ENCODE results near the gene CIB4.

Gene CIB4

DNA sequence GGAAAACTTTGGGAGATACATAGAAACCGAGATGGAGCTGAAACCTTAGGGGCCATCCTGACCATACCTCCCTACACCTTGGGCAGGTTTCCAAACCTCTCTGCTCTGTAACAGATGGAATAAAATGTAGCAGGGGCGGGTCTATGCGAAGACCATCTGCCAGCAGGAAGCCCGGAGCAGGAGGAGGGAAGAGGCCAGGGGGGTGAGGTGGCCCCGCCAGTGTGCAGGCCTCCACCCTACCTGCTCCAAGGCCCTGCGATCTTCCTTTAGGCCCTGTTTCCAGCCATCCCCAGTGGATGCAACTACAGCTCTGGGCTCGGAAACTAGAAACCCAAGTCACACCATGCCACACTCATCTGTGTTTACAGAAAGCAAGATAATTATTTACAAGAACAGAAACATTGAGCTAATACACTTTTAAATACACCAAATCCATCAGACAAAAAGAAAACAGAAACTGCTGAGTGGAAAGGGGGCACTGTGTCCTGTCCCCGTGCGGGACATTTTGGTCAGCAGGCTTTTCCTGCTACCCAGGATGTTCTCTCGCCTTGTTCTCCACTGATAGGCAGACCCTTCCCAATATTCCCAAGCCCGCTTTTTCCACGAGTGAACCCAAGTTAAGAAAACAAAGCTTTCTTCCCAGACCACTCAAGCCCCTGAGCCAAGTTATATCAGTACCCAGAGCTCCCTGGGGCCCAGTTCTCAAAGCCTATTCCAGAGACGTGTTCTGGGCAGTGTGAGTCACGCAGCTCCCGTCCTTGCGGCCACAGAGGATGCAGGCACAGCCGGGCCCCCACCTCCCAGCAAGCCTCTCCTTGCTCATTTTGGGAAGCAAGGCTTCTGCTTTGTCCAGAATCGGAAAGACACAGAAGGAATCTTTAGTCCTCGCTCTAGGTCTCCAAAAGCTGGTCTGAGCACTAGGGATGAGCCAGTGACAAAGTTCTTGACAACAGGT is 17.3 kb downstream of the CIB4 start:
- no peak for DNase-seq (ENCODE audit: low read depth in 3 of 3, low spot score in 1 of 3)

DNA sequence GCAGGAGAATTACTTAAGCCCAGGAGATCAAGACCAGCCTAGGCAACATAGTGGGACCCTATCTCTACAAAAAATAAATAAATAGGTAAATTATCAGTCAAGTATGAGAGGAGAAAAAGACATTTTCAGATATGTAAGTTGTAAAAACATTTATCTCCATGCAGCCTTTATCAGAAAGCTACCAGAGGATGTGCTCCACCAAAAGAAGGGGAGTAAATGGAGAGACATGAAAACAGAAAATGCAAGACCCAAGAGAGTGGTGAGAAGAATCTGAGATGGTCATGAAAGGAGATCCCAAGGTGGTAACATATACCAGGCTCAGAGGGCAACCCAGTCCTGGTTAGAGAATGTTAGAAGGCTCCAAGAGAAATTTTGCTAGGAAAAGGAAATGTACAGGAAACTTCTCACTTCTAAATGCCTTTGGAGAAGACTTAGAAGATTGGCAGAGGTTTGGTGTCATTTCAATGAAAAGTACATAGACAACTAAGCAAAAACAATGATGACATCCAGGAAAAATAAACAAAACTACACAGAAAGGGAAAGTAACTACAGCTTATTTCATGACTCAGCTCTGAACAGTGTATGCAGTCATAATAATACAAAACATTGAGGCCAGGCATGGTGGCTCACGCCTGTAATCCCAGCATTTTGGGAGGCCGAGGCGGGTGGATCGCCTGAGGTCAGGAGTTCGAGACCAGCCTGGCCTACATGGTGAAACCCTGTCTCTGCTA is 19.5 kb downstream of the CIB4 start:
- DNase-seq (ENCODE audit: low read depth in 3 of 3, low spot score in 1 of 3): no peak

DNA sequence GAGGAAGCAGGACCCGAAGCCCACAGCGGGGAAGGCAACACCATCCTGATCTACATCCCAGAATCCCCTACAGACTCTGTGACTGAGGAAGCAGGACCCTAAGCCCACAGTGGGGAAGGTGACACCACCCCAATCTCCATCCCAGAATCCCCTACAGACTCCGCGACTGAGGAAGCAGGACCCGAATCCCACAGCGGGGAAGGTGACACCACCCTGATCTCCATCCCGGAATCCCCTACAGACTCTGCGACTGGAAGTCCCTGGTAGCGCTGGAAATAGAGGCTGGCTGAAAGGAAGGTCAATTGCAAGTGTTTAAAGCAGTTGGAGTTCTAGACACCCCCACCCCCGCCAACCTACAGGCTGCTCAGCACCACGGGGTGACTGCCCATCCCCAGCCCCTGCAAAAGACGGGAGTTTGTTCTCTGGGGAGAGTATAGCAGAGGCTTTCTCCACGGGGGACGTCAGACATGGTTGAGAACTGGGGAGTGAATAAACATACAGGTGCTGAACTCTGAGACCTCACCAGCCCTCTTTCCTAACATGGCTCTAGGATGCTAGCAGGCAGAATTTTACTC is 21.0 kb downstream of the CIB4 start:
- no peak for DNase-seq (ENCODE audit: low read depth in 3 of 3, low spot score in 1 of 3)

DNA sequence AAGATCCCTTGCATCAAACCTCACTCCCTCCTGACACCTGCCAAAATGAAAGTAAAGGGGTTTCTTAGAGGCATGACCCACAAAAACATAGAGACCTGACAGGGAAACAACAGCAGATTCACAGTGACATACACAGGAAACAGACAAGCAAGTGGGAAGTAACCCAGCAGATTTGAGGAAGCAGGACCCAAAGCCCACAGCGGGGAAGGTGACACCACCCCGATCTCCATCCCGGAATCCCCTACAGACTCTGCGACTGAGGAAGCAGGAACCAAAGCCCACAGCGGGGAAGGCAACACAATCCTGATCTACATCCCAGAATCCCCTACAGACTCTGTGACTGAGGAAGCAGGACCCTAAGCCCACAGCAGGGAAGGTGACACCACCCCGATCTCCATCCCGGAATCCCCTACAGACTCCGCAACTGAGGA is 21.6 kb downstream of the CIB4 start:
- no peak for DNase-seq (ENCODE audit: low read depth in 3 of 3, low spot score in 1 of 3)

DNA sequence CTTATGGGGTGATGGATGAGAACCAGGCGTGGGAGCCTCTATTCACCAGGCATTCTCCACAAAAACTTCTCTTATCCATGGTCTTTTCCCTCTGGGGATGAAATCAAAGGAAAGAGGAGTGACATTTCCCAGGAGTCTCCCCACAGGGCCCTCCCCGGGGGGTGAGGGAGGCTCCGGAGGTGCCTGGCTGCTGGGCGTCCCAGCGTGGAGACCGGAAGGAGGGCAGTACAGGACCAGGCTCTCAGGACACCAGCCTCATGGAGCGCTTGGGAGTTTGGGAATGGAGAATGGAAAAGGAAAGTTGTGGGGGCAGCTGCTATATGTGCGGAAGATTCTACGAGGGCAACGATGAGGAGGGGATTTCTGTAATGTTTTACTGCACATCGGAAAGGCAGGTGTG is 22.1 kb downstream of the CIB4 start:
- DNase-seq (ENCODE audit: low read depth in 3 of 3, low spot score in 1 of 3): no peak

DNA sequence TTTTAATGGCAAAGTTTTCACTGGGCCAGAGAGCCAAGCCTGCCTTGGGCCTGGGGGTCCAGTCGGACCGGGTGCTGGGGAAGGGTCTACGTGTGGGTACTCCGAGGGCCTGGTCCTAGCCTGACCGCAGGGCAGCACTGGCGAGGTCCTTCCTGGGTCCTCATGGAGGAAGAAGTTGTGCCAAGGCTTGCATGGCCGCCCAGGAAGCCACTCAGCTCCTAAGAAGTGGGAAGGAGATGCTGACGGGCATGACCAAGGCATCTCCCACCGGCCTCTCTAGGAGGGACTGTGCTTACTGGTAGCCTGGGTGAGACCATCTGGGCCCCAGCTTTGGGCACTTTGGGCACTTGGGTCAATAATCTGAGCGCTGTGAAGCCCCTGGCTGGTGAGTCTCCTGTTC is 22.6 kb downstream of the CIB4 start:
- DNase-seq (ENCODE audit: low read depth in 3 of 3, low spot score in 1 of 3): no peak

DNA sequence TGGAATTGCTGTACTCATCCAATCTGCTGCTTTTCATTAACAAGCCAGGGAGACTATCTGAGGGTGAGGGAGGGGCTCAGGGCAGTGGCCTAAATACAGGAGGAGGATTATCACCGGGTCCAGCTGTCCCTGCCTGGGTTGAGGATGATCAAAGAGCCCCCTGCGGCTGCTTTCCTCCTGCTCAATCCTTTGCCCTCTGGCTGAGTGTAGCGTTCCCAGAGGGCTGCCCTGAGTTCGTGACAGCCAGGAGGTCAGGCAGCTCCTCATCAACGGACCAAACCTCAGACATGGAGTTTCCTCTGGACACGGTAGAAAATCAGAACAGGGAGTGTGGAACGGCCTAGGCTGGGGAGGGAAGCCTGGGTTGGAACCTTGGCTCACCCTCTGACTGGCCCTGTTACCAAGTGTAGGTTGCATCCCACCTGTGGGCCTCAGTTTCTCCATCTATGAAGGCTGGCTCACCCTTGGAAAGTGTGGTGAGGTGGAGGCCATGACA is 23.5 kb downstream of the CIB4 start:
- DNase-seq (ENCODE audit: low read depth in 3 of 3, low spot score in 1 of 3): no peak

DNA sequence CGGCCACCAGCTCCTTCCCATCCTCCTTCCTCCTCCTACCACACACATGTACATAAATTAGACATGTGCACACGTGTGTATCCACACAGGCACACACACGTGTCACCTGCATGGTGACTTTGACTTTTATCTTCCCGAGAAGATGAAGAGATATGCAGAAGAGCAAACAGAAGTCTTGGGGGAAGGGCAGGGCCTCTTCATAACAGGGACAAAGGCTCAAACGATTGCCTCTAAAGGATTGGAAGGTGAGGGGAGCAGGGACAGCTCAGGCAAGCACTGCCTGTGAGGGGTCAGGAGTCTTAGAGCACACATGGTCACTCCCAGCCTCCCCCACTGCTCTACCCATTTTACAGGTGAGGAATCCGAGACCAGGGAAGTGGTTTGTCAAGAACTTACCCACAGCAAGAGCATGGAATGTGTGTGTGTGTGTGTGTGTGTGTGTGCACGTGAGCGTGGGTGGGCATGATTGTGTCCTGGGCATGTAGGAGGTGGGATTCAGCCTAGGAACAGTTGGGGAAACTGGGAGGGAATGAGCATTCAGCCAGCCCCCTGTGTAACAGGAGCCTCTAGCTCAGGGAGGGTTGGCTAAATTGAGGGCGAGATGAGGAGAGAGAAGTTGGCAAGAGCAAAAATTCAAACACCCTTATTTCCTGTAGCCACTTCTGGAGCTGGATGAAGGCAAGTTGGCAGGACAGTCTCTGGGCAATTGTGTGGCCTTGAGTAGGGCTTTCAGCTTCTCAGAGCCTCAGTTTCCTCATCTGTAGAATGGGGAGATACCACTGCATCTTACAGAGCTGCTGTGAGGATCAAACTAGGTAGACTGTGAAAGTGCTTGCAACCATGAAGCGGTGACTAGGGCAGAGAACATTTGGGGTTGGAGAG is 24.2 kb downstream of the CIB4 start:
- no peak for DNase-seq (ENCODE audit: low read depth in 3 of 3, low spot score in 1 of 3)

DNA sequence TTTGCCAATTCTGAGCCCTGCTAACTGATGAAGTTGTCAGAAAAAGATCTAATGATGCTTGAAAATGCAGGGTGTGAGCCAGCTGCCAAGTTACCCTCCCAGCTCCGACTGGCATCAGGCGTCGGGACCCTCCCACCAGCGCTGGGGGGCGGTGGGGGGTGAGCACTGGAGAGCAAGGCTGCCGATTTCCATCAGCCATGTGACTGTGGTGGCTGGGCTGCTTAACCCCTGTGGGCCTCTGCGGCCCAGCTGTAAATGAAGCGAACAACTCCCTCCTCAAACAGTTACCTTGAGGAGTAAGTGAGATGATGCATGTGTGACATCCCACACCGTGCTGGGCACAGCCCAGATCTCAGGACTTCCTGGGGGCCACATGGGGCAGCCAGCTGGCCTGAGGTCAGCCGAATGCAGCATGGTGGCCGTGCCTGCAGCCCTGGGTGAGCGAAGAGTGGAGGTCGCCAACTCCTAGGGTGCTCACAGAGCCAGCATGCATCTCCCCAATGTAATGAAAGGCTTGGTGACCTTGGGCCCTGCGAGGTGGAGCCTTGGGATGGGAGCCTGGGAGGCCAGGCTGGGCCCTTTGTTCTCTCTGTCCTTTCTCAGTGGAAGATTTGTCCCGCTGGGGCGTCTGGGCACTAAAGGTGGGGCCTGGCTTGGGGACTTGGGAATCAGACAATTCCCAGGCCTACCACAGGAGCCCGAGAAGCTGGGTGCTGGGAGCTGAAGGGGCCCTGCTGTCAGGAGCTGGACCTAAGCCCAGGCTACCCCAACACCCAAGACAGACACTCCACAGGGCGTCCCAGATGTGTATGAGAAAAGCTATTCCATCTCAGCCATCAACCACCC is 25.1 kb downstream of the CIB4 start:
- DNase-seq (ENCODE audit: low read depth in 3 of 3, low spot score in 1 of 3): no peak

DNA sequence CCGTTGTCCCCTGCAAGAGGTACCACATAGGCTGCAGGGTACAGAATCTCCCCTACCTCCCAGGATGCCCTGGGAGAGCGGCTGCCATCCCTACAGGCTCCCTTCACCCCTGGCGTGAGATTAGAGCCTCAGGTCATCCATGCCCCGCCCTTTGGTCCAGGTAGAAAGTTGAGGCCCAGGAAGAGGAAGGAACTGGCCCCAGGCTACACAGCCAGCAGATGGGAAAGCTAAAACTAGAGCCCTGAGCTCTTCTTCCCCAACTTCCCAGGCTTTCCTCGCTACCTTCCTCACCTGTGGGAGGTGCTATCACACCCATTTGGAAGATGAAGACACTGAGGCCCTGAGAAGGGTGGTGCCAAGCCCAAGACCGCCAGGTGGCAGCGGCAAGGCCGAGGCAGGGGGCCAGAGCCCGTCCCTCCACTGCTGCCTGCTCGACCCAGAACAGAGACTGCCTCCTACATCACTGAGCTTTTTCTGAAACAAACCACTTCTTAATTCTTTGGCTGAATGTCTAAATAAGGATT is 25.8 kb downstream of the CIB4 start:
- no peak for DNase-seq (ENCODE audit: low read depth in 3 of 3, low spot score in 1 of 3)

DNA sequence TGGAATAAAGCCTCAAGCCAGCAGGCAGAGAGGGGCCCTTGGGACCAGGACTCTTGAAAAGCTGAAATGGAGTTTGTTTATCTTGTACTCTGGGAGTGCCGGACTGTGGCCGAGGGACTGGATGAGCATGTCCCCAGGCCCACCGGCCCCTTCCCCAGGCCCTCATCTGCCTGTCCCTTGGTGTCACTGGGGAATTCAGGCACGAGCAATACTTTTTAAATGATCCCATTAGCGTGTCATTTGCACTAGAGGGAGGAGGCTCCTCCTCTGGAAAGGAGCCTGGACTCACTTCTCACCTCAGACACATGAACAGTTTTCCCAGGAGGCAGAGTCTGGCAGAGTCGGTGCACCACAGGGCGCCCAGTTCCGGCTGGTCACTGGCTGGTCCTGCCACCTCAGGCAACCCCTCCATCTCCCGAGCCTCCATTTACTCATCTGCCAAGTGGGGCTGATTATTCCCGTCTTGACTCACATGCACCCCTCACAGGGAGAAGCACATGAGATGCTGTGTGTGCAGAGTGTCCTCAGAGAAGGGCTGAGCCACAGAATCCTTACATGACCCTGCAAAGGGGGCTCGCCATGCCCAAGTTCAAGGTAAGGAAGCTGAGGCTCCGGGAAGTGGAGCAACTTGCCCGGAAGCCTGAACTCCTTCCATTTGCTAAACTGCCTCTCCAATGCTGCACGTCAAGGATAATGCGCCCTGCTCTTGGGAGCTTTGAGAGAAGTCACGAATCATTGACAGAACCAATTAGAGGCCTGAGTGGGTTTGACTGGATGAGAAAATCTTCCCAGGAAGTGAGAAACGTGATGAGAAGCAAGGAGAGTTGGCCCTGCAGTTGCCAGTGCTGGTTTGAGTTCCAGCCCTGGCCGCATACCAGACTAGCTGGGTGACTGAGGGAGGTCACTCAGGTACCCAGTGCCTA is 26.7 kb downstream of the CIB4 start:
- DNase-seq (ENCODE audit: low read depth in 3 of 3, low spot score in 1 of 3): no peak

DNA sequence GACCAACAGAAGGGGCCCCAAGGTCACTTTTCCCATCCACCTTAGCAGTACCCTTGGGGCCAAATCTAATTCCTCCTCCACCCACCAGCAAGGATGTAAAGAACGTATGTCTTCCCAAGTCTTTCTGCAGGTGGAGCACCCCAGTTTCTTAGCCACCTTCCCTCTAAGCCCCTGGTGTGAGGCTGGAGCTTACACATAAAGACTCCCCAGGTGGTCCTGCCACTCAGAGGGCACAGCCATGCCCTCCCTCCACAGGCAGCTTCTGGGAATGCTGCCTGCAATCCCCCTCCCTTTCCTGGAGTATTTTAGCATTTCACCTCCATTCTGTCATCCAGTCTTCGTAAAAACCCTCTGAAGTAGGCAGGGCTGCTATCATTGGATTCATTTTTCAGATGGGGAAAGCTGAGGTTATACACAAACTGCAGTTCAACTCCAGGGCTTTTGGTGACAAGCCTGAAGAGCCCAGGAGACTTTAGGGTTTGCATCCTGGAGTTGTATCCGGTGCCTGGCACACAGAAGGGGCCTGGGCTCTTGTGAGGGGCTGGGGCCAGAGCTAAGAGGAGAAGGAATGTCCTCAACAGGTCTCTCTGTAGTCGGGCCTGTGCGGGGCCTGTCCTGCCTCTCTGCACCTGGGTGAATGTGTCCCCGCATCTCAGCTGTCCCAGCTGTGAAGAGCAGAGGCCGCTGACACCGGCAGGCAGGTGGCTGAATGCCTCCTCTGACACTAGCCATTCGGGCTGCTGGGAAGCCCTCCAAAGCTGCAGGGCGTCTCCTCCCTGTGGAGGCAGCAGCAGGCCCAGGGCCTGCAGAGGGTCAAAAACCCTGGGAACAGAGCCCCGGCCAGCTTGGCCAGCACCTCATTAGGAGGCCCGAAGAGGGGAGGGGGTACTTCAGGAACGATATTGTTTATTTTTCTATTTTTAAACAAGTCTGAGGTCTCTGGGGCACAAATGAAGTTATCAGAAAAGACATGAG is 27.6 kb downstream of the CIB4 start:
- DNase-seq (ENCODE audit: low read depth in 3 of 3, low spot score in 1 of 3): no peak

DNA sequence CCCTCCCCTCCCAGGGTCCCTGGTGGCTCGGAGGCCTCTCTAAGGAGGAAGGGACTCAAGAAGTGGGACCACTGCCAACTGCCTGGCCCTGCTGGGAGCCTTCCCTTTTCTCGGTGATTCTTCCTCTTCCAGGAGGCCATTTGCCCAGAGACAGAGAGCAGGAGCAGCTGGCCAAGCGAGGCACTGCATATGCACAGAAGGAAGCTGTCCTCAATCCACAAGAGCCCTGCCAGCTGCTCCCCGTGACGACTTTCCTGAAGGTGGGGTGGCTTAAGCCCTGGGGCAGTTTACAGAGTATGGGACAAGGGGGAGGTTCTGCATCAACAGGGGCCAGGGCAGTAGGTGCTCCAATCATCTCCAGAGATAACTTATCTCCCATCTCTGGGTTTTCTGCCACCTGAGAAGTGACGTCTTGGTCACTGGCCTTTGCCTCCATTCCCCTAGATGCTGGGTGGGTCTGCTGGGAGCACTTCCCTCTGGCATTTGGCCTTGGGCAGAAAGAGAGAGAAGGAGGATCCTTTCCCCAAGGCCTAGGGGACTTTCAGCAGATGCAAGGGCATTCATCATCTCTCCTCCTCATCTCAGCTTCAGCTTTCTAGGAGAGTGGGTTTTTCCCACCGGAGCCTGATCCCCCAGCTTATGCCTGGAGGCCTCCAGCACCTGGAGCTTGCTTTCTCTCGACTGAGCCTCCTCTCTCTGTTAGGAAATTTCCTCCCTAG is 28.5 kb downstream of the CIB4 start:
- no peak for DNase-seq (ENCODE audit: low read depth in 3 of 3, low spot score in 1 of 3)

DNA sequence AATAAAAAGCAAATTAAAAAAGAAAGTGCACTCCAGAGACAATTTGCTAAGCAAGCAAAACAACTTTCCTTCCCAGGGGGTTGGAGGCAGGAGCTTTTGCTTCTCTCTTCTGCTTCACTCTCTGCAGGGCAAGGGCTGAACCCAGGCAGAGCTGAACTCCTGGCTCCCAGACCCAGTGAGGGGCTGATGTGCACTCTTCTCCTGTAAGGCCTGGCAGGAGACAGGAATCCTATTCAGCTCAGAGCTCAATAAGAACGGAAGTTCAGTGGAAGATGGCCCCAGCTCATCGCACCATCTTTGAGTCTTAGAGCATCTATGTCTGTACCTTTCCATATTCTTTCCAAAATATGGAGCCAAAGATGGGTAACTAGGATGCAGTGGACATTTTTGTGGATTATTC is 29.1 kb downstream of the CIB4 start:
- DNase-seq (ENCODE audit: low read depth in 3 of 3, low spot score in 1 of 3): no peak

DNA sequence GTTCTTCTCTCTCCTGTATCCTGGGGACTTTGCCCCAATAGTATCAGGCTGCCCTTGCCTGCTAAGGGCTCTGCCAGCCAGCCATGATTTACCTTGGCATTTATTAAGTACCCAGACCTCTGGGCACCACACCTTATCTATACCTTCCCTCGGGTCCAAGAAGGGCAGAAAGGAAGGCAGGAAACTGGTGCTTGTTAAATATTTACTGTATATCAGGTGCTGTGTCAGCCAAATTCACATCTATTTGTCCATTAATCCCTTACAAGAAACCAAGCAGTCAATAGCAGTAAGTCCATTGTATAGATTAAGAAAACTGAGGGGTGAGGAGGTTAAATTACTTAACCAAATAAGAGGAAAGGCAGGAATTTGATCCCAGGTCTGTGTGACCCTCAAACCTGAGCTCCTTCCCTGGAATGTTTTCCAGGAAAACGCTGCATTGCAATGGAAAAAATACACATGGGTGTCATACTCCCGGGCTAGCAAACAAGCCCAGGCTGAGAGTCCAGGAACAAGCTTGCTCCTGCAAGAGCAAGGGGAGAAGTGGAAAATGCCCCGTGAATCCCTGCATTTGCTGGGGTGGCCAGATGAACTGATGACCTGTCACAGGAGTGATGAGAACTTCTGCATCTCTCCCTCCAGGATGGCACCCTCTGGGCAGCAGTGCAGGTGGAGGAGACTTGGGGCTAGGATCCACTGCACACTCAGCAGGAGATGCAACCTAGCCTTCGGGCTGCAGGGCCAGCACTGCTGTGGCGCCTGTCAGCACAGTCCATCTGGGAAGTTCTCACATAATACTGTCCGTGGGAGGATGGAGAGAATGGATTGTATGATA is 30.4 kb downstream of the CIB4 start:
- no peak for DNase-seq (ENCODE audit: low read depth in 3 of 3, low spot score in 1 of 3)

DNA sequence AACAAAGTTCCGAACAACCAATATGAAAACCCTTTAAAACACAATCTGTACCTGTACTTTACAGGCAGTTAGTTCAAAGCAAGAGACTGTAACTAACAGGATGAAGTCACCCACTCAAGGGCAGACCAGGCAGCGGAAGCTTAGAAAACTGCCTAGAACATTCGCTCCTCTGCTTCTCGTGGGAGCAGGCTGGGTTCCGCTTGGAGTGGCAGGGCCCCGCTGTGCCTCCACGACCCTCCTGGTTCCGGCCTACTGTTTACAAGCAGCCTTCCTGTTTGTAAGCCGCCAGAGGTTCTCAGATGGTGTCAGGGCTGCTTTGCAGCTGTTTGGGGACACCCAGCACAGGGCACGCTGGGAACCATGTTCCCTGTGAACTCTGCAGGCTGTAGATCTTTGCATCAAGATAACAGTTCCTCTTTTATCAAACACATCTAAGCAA is 31.3 kb downstream of the CIB4 start:
- DNase-seq (ENCODE audit: low read depth in 3 of 3, low spot score in 1 of 3): no peak
